Mesendoderm (in vitro differentiated cells): ENCODE results near the gene ADAM12.

Source experiments
- DNase-seq: peaks from one replicate; pipeline ENCODE4 v3.0.0; 2013
- H2AK5ac ChIP-seq: 2 replicates; pipeline ENCODE4 v1.6.1; 2013; ENCODE audit warnings: low read length, inconsistent platforms
- H2BK120ac ChIP-seq: 2 replicates; pipeline ENCODE4 v1.6.1; 2013; ENCODE audit warnings: low read depth, mild to moderate bottlenecking, low read length, moderate library complexity, mixed read lengths
- H2BK15ac ChIP-seq: replicated peaks from 2 replicates; pipeline ENCODE4 v1.6.1; 2013; ENCODE audit warnings: low read depth, mild to moderate bottlenecking, moderate library complexity
- H2BK5ac ChIP-seq: 2 replicates; pipeline ENCODE4 v1.6.1; 2013; ENCODE audit warnings: low read length, inconsistent platforms
- H3K18ac ChIP-seq: 2 replicates; pipeline ENCODE4 v1.6.1; 2013; ENCODE audit warnings: mild to moderate bottlenecking, low read length, mixed read lengths
- H3K23ac ChIP-seq: one replicate; pipeline ENCODE4 v1.6.1; 2013; ENCODE audit warnings: low read length
- H3K27ac ChIP-seq: 2 replicates; pipeline ENCODE4 v1.5.1; 2013; ENCODE audit warnings: low read depth, mild to moderate bottlenecking, inconsistent platforms, low read length, moderate library complexity
- H3K27me3 ChIP-seq: 2 replicates; pipeline ENCODE4 v1.6.1; 2013; ENCODE audit warnings: low read length, control low read depth, mild to moderate bottlenecking, inconsistent platforms; ENCODE audit not compliant: insufficient read depth, poor library complexity
- H3K36me3 ChIP-seq: 2 replicates; pipeline ENCODE4 v1.6.1; 2013; ENCODE audit warnings: low read length, inconsistent platforms; ENCODE audit not compliant: control insufficient read depth, insufficient read depth
- H3K4ac ChIP-seq: one replicate; pipeline ENCODE4 v1.6.1; 2013; ENCODE audit warnings: low read depth, mild to moderate bottlenecking, low read length, moderate library complexity
- H3K4me1 ChIP-seq: 2 replicates; pipeline ENCODE4 v1.6.1; 2013; ENCODE audit warnings: low read depth, low read length, inconsistent platforms; ENCODE audit not compliant: control insufficient read depth
- H3K4me2 ChIP-seq: 2 replicates; pipeline ENCODE4 v1.6.1; 2013; ENCODE audit warnings: low read length
- H3K4me3 ChIP-seq: 2 replicates; pipeline ENCODE4 v1.5.1; 2013; ENCODE audit warnings: mild to moderate bottlenecking, low read length
- H3K56ac ChIP-seq: one replicate; pipeline ENCODE4 v1.6.1; 2013; ENCODE audit warnings: low read length
- H3K79me1 ChIP-seq: 2 replicates; pipeline ENCODE4 v1.6.1; 2013; ENCODE audit warnings: low read length, inconsistent platforms
- H3K79me2 ChIP-seq: 2 replicates; pipeline ENCODE4 v1.6.1; 2013; ENCODE audit warnings: mild to moderate bottlenecking, low read length; ENCODE audit not compliant: control insufficient read depth, insufficient read depth
- H3K9ac ChIP-seq: 2 replicates; pipeline ENCODE4 v1.6.1; 2013; ENCODE audit warnings: low read length, inconsistent platforms
- H4K5ac ChIP-seq: one replicate; pipeline ENCODE4 v1.6.1; 2013; ENCODE audit warnings: low read length
- H4K8ac ChIP-seq: one replicate; pipeline ENCODE4 v1.6.1; 2013; ENCODE audit warnings: low read depth, mild to moderate bottlenecking, control low read depth, low read length, moderate library complexity
- WGBS: extraction: QIAGEN DNeasy Blood & Tissue Kit; methylation state at CpG from one replicate; pipeline ENCODE4 v1.1.7; 2013; ENCODE audit warnings: low lambda C conversion rate, missing lambda C conversion rate; ENCODE audit not compliant: insufficient coverage; ENCODE audit errors: extremely low coverage; 5-methylcytosine and 5-hydroxymethylcytosine counted together

ADAM12 gene

DNA sequence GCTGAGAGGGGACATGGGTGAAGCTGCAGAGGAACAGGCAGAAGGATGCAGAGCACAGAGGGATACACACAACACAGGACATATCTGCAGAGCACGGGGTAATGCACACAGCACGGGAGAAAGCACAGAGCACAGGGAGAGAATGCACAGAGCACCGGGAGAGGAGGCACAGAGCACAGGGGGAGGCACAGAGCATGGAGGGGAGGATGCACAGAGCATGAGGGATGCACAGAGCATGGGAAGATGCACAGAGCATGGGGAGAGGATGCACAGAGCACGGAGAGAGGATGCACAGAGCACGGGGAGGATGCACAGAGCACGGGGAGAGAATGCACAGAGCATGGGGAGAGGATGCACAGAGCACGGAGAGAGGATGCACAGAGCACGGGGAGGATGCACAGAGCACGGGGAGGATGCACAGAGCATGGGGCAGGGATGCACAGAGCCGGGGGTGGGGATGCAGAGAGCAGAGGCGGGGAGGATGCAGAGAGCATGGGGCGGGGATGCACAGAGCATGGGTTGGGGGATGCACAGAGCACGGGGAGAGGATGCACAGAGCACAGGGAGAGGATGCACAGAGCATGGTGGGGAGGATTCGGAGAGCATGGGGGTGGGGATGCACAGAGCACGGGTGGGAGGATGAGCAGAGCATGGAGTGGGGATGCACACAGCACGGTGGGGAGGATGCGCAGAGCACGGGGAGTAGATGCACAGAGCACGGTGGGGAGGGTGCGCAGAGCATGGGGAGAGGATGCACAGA lies 230.0 kb downstream of the ADAM12 start:
- no peak overlapping the region for H3K18ac ChIP-seq

DNA sequence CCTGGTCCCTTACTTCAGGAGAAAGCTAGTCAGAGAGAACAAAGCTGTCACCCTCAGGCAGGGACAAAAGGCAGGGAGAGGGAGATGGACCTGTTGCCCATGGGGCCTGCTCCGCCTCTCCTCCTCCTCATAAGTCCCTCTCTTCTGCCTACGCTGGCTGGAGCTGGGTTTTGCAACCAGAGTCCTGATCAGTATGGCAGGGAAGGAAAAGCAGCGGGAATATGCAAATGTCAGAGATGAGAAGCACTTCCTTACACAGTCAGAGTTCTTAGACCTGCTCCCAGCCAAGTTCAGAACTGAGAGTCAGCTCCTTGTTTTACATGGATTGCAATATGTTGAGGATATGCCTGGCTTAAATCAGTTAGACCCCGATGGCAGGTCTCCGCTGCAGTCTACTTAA lies 231.1 kb downstream of the ADAM12 start:
- Histone ChIP-seq H3K23ac (no peak overlapping the region), H3K4me1 (peaks cover 15% of the 10 kb centered on the region), H4K5ac (no peak overlapping the region), H2BK120ac (no peak overlapping the region), H2AK5ac (no peak overlapping the region), H3K36me3 (no peaks in the 10 kb centered on the region), H2BK15ac (no peak overlapping the region), H3K4me3 (no peak overlapping the region), H3K4ac (no peak overlapping the region), H3K4me2 (no peak overlapping the region), H3K56ac (peak overlapping the region; percentile 40), H3K79me1 (no peaks in the 10 kb centered on the region), H3K27me3 (no peaks in the 10 kb centered on the region), H2BK5ac (no peak overlapping the region), H3K79me2 (no peaks in the 10 kb centered on the region), H3K27ac (no peak overlapping the region), H3K9ac (no peak overlapping the region), H4K8ac (no peak overlapping the region), H3K18ac (no peak overlapping the region)
- WGBS, result no CpG with 5 or more reads among the region's 5 CpGs
- peak; percentile 62 for DNase-seq

More for the DNA sequence above, 230.0 kb downstream of the ADAM12 start:
- H3K4me2 ChIP-seq, result no peak overlapping the region
- no peak overlapping the region for H3K9ac ChIP-seq
- H3K27me3 ChIP-seq, result no peaks in the 10 kb centered on the region
- no peak overlapping the region for H2BK120ac ChIP-seq
- no peak overlapping the region for H2AK5ac ChIP-seq
- no peak overlapping the region for H4K5ac ChIP-seq
- no peaks in the 10 kb centered on the region for H3K79me2 ChIP-seq
- H3K4me3 ChIP-seq, result no peak overlapping the region
- H4K8ac ChIP-seq, result no peak overlapping the region
- peaks cover 15% of the 10 kb centered on the region for H3K4me1 ChIP-seq
- H3K27ac ChIP-seq, result no peak overlapping the region
- no CpG with 5 or more reads among the region's 20 CpGs for WGBS
- no peak overlapping the region for H3K23ac ChIP-seq
- H2BK15ac ChIP-seq, result no peak overlapping the region
- H3K56ac ChIP-seq, result no peak overlapping the region
- DNase-seq, result no peak
- no peak overlapping the region for H3K4ac ChIP-seq
- no peak overlapping the region for H2BK5ac ChIP-seq
- H3K36me3 ChIP-seq, result no peaks in the 10 kb centered on the region
- H3K79me1 ChIP-seq, result no peaks in the 10 kb centered on the region

DNA sequence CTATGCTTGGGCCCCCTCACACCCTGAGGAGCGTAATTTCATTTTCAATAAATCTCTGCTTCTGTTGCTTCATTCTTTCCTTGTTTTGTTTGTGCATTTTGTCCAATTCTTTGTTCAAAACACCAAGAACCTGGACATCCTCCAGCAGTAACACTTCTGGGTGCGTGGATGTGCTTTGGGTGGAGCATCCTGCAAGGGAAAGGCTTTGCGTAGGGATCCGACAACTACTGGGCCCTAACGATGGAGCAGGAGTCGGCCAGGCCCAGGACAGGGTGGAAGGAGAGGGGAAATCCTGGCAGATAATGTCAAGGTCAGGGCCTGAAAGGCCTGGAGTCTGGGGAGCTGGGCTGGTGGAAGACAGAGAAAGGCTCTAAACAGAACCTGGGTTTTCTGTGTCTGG lies 231.8 kb downstream of the ADAM12 start:
- Histone ChIP-seq H4K5ac (no peak overlapping the region), H3K79me2 (no peaks in the 10 kb centered on the region), H3K4ac (no peak overlapping the region), H3K79me1 (no peaks in the 10 kb centered on the region), H3K18ac (no peak overlapping the region), H3K56ac (no peak overlapping the region), H3K4me1 (peaks cover 15% of the 10 kb centered on the region), H2BK5ac (no peak overlapping the region), H3K4me3 (no peak overlapping the region), H3K4me2 (no peak overlapping the region), H2AK5ac (no peak overlapping the region), H3K27me3 (no peaks in the 10 kb centered on the region), H3K9ac (no peak overlapping the region), H4K8ac (no peak overlapping the region), H2BK120ac (no peak overlapping the region), H3K23ac (no peak overlapping the region), H3K27ac (no peak overlapping the region), H2BK15ac (no peak overlapping the region), H3K36me3 (no peaks in the 10 kb centered on the region)
- DNase-seq, result no peak
- WGBS, result no CpG with 5 or more reads among the region's 6 CpGs

DNA sequence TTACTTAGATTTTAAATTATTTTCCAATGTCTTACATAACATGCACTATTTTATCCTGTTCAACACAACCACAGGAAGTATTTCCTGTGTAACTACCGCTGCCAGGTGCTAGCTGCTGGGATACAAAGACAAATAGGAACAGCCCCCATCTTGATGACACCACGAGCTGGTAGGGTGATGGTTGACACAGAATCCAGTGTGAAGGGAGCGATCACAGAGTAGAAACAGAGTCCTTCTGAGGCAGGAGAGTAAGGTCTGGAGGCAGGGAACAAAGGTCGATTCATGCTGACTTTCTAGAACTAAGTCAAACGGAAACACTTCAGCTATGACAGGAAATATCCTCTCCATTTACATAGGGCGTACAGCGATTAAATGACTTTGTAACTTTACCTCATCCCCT lies 232.3 kb downstream of the ADAM12 start:
- WGBS, result no CpG with 5 or more reads among the region's 7 CpGs
- Histone ChIP-seq H2AK5ac (no peak overlapping the region), H3K18ac (no peak overlapping the region), H3K79me1 (no peaks in the 10 kb centered on the region), H4K8ac (no peak overlapping the region), H3K36me3 (no peaks in the 10 kb centered on the region), H2BK120ac (no peak overlapping the region), H3K27me3 (no peaks in the 10 kb centered on the region), H3K4me2 (no peak overlapping the region), H3K4ac (no peak overlapping the region), H3K4me3 (no peak overlapping the region), H3K9ac (no peak overlapping the region), H3K27ac (no peak overlapping the region), H2BK5ac (peak overlapping the region; percentile 6), H4K5ac (peak overlapping the region; percentile 72), H3K4me1 (peaks cover 15% of the 10 kb centered on the region), H3K23ac (no peak overlapping the region), H2BK15ac (no peak overlapping the region), H3K56ac (no peak overlapping the region), H3K79me2 (no peaks in the 10 kb centered on the region)
- DNase-seq, result no peak

DNA sequence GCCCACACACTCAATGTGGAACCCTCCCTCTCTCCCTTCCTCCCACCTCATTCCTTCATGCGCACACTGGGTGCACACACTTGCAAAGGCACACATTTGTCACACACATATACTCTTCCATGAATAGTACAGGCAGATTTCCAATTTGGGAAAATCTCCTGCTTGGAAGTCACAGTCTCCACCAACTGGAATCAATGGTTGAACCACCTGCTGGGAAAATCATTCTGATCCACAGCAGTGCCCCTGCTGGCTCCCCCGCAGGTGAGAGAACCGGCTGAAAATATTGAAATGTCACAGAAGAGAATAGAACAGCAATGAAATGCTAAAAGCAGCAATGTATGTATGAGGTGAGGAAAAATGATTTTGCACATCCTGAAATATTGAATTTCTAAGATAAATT lies 232.7 kb downstream of the ADAM12 start:
- no peak overlapping the region for H2BK5ac ChIP-seq
- H3K4me1 ChIP-seq, result peaks cover 15% of the 10 kb centered on the region
- H2BK120ac ChIP-seq, result no peak overlapping the region
- peak overlapping the region; percentile 38 for H4K5ac ChIP-seq
- no peak overlapping the region for H3K18ac ChIP-seq
- no CpG with 5 or more reads among the region's 3 CpGs for WGBS
- H3K56ac ChIP-seq, result peak overlapping the region; percentile 57
- no peak overlapping the region for H3K27ac ChIP-seq
- H3K36me3 ChIP-seq, result no peaks in the 10 kb centered on the region
- H3K4me2 ChIP-seq, result no peak overlapping the region
- no peaks in the 10 kb centered on the region for H3K27me3 ChIP-seq
- H2AK5ac ChIP-seq, result no peak overlapping the region
- H3K79me2 ChIP-seq, result no peaks in the 10 kb centered on the region
- H4K8ac ChIP-seq, result no peak overlapping the region
- peak; percentile 40 for DNase-seq
- H2BK15ac ChIP-seq, result no peak overlapping the region
- H3K79me1 ChIP-seq, result no peaks in the 10 kb centered on the region
- H3K23ac ChIP-seq, result no peak overlapping the region
- no peak overlapping the region for H3K4me3 ChIP-seq
- no peak overlapping the region for H3K9ac ChIP-seq
- H3K4ac ChIP-seq, result no peak overlapping the region
